Mononuclear cell (primary cell): Measurements from ENCODE around the gene ABO. TPM values are rescaled to one million over a fixed set of nuclear protein-coding genes. Genes with fewer than 3 reads are reported as not detected.

Experiments
- total RNA-seq: library from RNA; depleted of rRNA; stranded (reverse); fragments of >200 nt; gene quantifications from one replicate; pipeline ENCODE4 v1.2.3, GENCODE V29; 2012

Gene ABO
- total RNA-seq, 1 donor, result 4.5 TPM

Other genes with a start within 250 kb of the ABO start
- gene GTF3C5, start 244.2 kb downstream of the ABO start, total RNA-seq, result 29.7 TPM
- gene CEL, start 213.2 kb downstream of the ABO start, total RNA-seq, result 0.21 TPM
- gene RALGDS, start 154.0 kb downstream of the ABO start, total RNA-seq, result 59.0 TPM
- gene GBGT1, start 111.3 kb downstream of the ABO start, total RNA-seq, result 5.6 TPM
- not detected for gene OBP2B, start 66.0 kb downstream of the ABO start, total RNA-seq
- 4.8 TPM for gene SURF6, start 61.0 kb upstream of the ABO start, total RNA-seq
- gene MED22, start 72.9 kb upstream of the ABO start, total RNA-seq, result 11.4 TPM
- gene RPL7A, start 73.0 kb upstream of the ABO start, total RNA-seq, result 2,463 TPM
- gene SURF1, start 81.3 kb upstream of the ABO start, total RNA-seq, result 26.4 TPM
- gene SURF2, start 81.3 kb upstream of the ABO start, total RNA-seq, result 9.0 TPM
- 82.2 TPM for gene SURF4, start 100.9 kb upstream of the ABO start, total RNA-seq
- gene STKLD1, start 101.2 kb upstream of the ABO start, total RNA-seq, result 0.10 TPM
- gene REXO4, start 142.8 kb upstream of the ABO start, total RNA-seq, result 9.0 TPM
- gene ADAMTS13, start 147.2 kb upstream of the ABO start, total RNA-seq, result 0.42 TPM
- 2.3 TPM for gene CACFD1, start 184.8 kb upstream of the ABO start, total RNA-seq
- gene SLC2A6, start 203.9 kb upstream of the ABO start, total RNA-seq, result 23.3 TPM
- gene MYMK, start 249.8 kb upstream of the ABO start, total RNA-seq, result not detected